ENCODE measurements around the gene WWTR1. TPM values are rescaled to one million over a fixed set of nuclear protein-coding genes. Genes with fewer than 3 reads are reported as not detected.

The WWTR1 gene
- total RNA-seq, 1 donor from 2014 or later, result 87.7 TPM

GRCh38 chr3:149572796-149573414 lies 84.9 kb downstream of the WWTR1 start:
- intact Hi-C loops (cut with DNase I), result no loop called here
- H3K27me3 ChIP-seq, result no peaks in the 10 kb centered on the region
- no peak overlapping the region for H3K4me3 ChIP-seq
- H3K4me1 ChIP-seq, result peaks cover 32% of the 10 kb centered on the region
- H3K9me3 ChIP-seq, result no peaks in the 10 kb centered on the region
- DNase-seq (no peak), ATAC-seq (no peak)
- H3K36me3 ChIP-seq, result peaks cover 19% of the 10 kb centered on the region
- H3K27ac ChIP-seq, result no peak overlapping the region
- TF ChIP-seq CTCF (IDR thresholded peaks at IDR 0.05), result no peak

- Histone ChIP-seq H3K4me3 (no peak overlapping the region), H3K4me1 (peaks cover 28% of the 10 kb centered on the region), H3K27ac (no peak overlapping the region), H3K36me3 (peaks cover 19% of the 10 kb centered on the region), H3K27me3 (no peaks in the 10 kb centered on the region), H3K9me3 (no peaks in the 10 kb centered on the region)
- intact Hi-C loops (cut with DNase I), result no loop called here
- DNase-seq (no peak), ATAC-seq (no peak)
- TF ChIP-seq CTCF (IDR thresholded peaks at IDR 0.05), result no peak
Measured at GRCh38 chr3:149571381-149571780, 86.4 kb downstream of the WWTR1 start.

- peaks cover 18% of the 10 kb centered on the region for H3K4me1 ChIP-seq
- peaks cover 19% of the 10 kb centered on the region for H3K36me3 ChIP-seq
- ATAC-seq (no peak), DNase-seq (no peak)
- no peak overlapping the region for H3K4me3 ChIP-seq
- no peak overlapping the region for H3K27ac ChIP-seq
- no peak for TF ChIP-seq CTCF (IDR thresholded peaks at IDR 0.05)
- H3K9me3 ChIP-seq, result no peaks in the 10 kb centered on the region
- H3K27me3 ChIP-seq, result no peaks in the 10 kb centered on the region
- intact Hi-C loops (cut with DNase I), result no loop called here
Measured at GRCh38 chr3:149570016-149570415, 87.8 kb downstream of the WWTR1 start.

GRCh38 chr3:149567381-149567780 lies 90.4 kb downstream of the WWTR1 start:
- DNase-seq, result no peak
- Histone ChIP-seq H3K36me3 (peaks cover 15% of the 10 kb centered on the region), H3K4me1 (peaks cover 14% of the 10 kb centered on the region), H3K27ac (no peak overlapping the region), H3K9me3 (no peaks in the 10 kb centered on the region), H3K27me3 (no peaks in the 10 kb centered on the region), H3K4me3 (no peak overlapping the region)
- no peak for ATAC-seq
- intact Hi-C loops (cut with DNase I), result no loop called here
- TF ChIP-seq CTCF (IDR thresholded peaks at IDR 0.05), result no peak

GRCh38 chr3:149566292-149566975 lies 91.4 kb downstream of the WWTR1 start:
- Histone ChIP-seq H3K27me3 (no peaks in the 10 kb centered on the region), H3K27ac (no peak overlapping the region), H3K4me3 (no peak overlapping the region), H3K36me3 (peaks cover 6% of the 10 kb centered on the region), H3K9me3 (no peaks in the 10 kb centered on the region), H3K4me1 (peaks cover 14% of the 10 kb centered on the region)
- intact Hi-C loops (cut with DNase I), result no loop called here
- TF ChIP-seq CTCF (IDR thresholded peaks at IDR 0.05), result no peak
- DNase-seq (no peak), ATAC-seq (no peak)
